Endothelial cell of umbilical vein (primary cell): ENCODE results near the gene PPM1L.

Experiments used
- EZH2 ChIP-seq: IDR thresholded peaks from 2 replicates; pipeline ENCODE4 v1.6.1; 2012; ENCODE audit warnings: borderline replicate concordance, low read depth, mild to moderate bottlenecking, moderate library complexity, low read length, inconsistent platforms; ENCODE audit not compliant: severe bottlenecking
- FOS ChIP-seq: IDR thresholded peaks from 2 replicates; pipeline ENCODE4 v1.6.1; 2011; ENCODE audit warnings: mild to moderate bottlenecking, low read length, moderate library complexity, borderline replicate concordance; ENCODE audit not compliant: insufficient read depth
- GATA2 ChIP-seq: IDR thresholded peaks from 2 replicates; pipeline ENCODE4 v1.7.0; 2011; ENCODE audit warnings: low read depth, mild to moderate bottlenecking, moderate library complexity, mixed read lengths, low read length; ENCODE audit not compliant: insufficient read length, insufficient read depth
- MYC ChIP-seq: IDR thresholded peaks from one replicate; pipeline ENCODE4 v1.6.1; 2011; ENCODE audit warnings: mild to moderate bottlenecking, low read depth, low read length
- POLR2A ChIP-seq: IDR thresholded peaks from 2 replicates; pipeline ENCODE4 v1.6.1; 2012; ENCODE audit warnings: low read depth, mild to moderate bottlenecking, control low read depth, low read length
- POLR2AphosphoS5 ChIP-seq: IDR thresholded peaks from 2 replicates; pipeline ENCODE4 v1.6.1; 2012; ENCODE audit warnings: low read depth, mild to moderate bottlenecking, control low read depth, low read length, moderate library complexity; ENCODE audit not compliant: insufficient read depth
- TF ChIP-seq, protein P1 (sequence below), 2 donors: IDR thresholded peaks; 1 replicate in 1 of 2; 2 replicates in 1 of 2; pipeline ENCODE4 v1.5.1; 2011; ENCODE audit warnings: low read length in 2 of 2, mild to moderate bottlenecking in 2 of 2, moderate library complexity in 2 of 2, control low read depth in 1 of 2, inconsistent platforms in 1 of 2, low read depth in 1 of 2; ENCODE audit not compliant: insufficient read depth in 1 of 2; ENCODE audit errors: extremely low read depth in 1 of 2
- TF ChIP-seq, protein P2 (sequence below): IDR thresholded peaks from 2 replicates; pipeline ENCODE4 v1.6.1; 2011; ENCODE audit not compliant: insufficient read depth, insufficient read length

DNA sequence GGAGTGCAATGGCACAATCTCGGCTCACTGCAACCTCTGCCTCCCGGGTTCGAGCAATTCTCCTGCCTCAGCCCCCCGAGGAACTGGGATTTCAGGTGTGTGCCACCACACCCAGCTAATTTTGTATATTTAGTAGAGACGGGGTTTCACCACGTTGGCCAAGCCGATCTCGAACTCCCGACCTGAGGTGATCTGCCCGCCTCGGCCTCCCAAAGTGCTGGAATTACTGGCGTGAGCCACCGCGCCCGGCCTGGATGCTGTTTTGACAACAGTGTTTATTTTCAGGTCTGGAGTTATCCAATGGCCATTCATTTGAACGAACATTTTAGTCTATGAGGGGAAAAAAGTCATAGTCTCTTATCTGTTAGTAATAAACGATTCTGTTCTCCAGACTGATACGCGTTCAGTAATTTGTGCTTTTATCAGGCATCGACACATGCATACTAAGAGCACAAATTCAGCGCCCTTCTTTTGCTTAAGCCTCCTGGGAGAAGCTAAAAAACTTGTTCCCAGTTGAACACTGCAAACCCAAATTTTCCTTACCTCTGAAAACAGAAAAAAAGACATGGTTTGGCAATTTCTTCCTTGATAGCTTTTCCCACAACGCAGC, 347.9 kb downstream of the PPM1L start:
- TF ChIP-seq, protein P1, sequence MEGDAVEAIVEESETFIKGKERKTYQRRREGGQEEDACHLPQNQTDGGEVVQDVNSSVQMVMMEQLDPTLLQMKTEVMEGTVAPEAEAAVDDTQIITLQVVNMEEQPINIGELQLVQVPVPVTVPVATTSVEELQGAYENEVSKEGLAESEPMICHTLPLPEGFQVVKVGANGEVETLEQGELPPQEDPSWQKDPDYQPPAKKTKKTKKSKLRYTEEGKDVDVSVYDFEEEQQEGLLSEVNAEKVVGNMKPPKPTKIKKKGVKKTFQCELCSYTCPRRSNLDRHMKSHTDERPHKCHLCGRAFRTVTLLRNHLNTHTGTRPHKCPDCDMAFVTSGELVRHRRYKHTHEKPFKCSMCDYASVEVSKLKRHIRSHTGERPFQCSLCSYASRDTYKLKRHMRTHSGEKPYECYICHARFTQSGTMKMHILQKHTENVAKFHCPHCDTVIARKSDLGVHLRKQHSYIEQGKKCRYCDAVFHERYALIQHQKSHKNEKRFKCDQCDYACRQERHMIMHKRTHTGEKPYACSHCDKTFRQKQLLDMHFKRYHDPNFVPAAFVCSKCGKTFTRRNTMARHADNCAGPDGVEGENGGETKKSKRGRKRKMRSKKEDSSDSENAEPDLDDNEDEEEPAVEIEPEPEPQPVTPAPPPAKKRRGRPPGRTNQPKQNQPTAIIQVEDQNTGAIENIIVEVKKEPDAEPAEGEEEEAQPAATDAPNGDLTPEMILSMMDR (IDR thresholded peaks at IDR 0.05; ENCODE audit: extremely low read depth in 1 of 2, insufficient read depth in 1 of 2, low read depth in 1 of 2, low read length in 2 of 2), result no peak
- TF ChIP-seq POLR2A (no peak), POLR2AphosphoS5 (no peak), GATA2 (no peak), MYC (no peak), EZH2 (no peak), FOS (no peak)
- TF ChIP-seq, protein P2, sequence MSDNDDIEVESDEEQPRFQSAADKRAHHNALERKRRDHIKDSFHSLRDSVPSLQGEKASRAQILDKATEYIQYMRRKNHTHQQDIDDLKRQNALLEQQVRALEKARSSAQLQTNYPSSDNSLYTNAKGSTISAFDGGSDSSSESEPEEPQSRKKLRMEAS, result no peak
